H9 (cell line): ENCODE measurements around the gene FNIP2. TPM values are rescaled to one million over a fixed set of nuclear protein-coding genes. Genes with fewer than 3 reads are reported as not detected.

ENCODE experiments used
- DNase-seq: peaks from one replicate; pipeline ENCODE4 v3.0.0-alpha.2; 2017
- H2AFZ ChIP-seq: one replicate; pipeline ENCODE4 v1.6.1; 2013; ENCODE audit warnings: mild to moderate bottlenecking, low read length, control low read depth, moderate library complexity
- H2AK5ac ChIP-seq: 2 replicates; pipeline ENCODE4 v1.6.1; 2013; ENCODE audit warnings: low read length, control low read depth, mixed read lengths; ENCODE audit not compliant: insufficient read length
- H2BK120ac ChIP-seq: one replicate; pipeline ENCODE4 v1.6.1; 2013; ENCODE audit warnings: low read depth, mild to moderate bottlenecking, low read length, control low read depth, inconsistent platforms; ENCODE audit not compliant: poor library complexity, severe bottlenecking
- H2BK12ac ChIP-seq: 2 replicates; pipeline ENCODE4 v1.6.1; 2013; ENCODE audit warnings: low read length, control low read depth, mixed read lengths, low read depth; ENCODE audit not compliant: insufficient read length
- H2BK15ac ChIP-seq: 2 replicates; pipeline ENCODE4 v1.6.1; 2013; ENCODE audit warnings: low read depth, low read length, control low read depth
- H2BK20ac ChIP-seq: one replicate; pipeline ENCODE4 v1.6.1; 2013; ENCODE audit warnings: low read depth, mild to moderate bottlenecking, low read length, control low read depth, inconsistent platforms; ENCODE audit not compliant: poor library complexity, severe bottlenecking
- H2BK5ac ChIP-seq: 2 replicates; pipeline ENCODE4 v1.6.1; 2013; ENCODE audit warnings: low read length, control low read depth, mixed read lengths; ENCODE audit not compliant: insufficient read length
- H3K14ac ChIP-seq: 2 replicates; pipeline ENCODE4 v1.6.1; 2013; ENCODE audit warnings: low read length, control low read depth; ENCODE audit not compliant: insufficient read depth
- H3K18ac ChIP-seq: 2 replicates; pipeline ENCODE4 v1.6.1; 2013; ENCODE audit warnings: low read depth, mild to moderate bottlenecking, mixed read lengths, low read length, control low read depth; ENCODE audit not compliant: insufficient read length
- H3K23ac ChIP-seq: 2 replicates; pipeline ENCODE4 v1.6.1; 2013; ENCODE audit warnings: low read length, control low read depth, mixed read lengths, low read depth; ENCODE audit not compliant: insufficient read length
- H3K23me2 ChIP-seq: 2 replicates; pipeline ENCODE4 v1.6.1; 2013; ENCODE audit warnings: low read depth, mild to moderate bottlenecking, mixed read lengths, low read length, control low read depth; ENCODE audit not compliant: insufficient read length, poor library complexity, severe bottlenecking
- H3K27ac ChIP-seq: 2 replicates; pipeline ENCODE4 v1.5.1; 2013; ENCODE audit warnings: low read length, control low read depth, mixed read lengths, low read depth; ENCODE audit not compliant: insufficient read length
- H3K27me3 ChIP-seq: 2 replicates; pipeline ENCODE4 v1.6.1; 2013; ENCODE audit warnings: low read length, control low read depth, inconsistent platforms; ENCODE audit not compliant: insufficient read depth
- H3K4ac ChIP-seq: 2 replicates; pipeline ENCODE4 v1.6.1; 2013; ENCODE audit warnings: low read depth, mild to moderate bottlenecking, control low read depth, inconsistent platforms, low read length, moderate library complexity
- H3K4me1 ChIP-seq: 2 replicates; pipeline ENCODE4 v1.6.1; 2013; ENCODE audit warnings: low read length, control low read depth, inconsistent platforms; ENCODE audit not compliant: insufficient read depth
- H3K4me2 ChIP-seq: 2 replicates; pipeline ENCODE4 v1.6.1; 2013; ENCODE audit warnings: low read length, control low read depth, mixed read lengths; ENCODE audit not compliant: insufficient read length, insufficient read depth
- H3K56ac ChIP-seq: 2 replicates; pipeline ENCODE4 v1.6.1; 2013; ENCODE audit warnings: low read depth, mild to moderate bottlenecking, mixed read lengths, low read length, control low read depth; ENCODE audit not compliant: insufficient read length
- H3K79me1 ChIP-seq: 2 replicates; pipeline ENCODE4 v1.6.1; 2013; ENCODE audit warnings: low read depth, mild to moderate bottlenecking, moderate library complexity, low read length, control low read depth, inconsistent platforms; ENCODE audit not compliant: insufficient read depth, poor library complexity, severe bottlenecking
- H3K79me2 ChIP-seq: 2 replicates; pipeline ENCODE4 v1.6.1; 2013; ENCODE audit warnings: low read length, control low read depth, inconsistent platforms; ENCODE audit not compliant: insufficient read depth
- H3K9ac ChIP-seq: 2 replicates; pipeline ENCODE4 v1.6.1; 2013; ENCODE audit warnings: low read length, control low read depth, mixed read lengths; ENCODE audit not compliant: insufficient read length; ENCODE audit errors: extremely low read depth
- H3K9me3 ChIP-seq: one replicate; pipeline ENCODE4 v1.6.1; 2013; ENCODE audit warnings: low read depth, low read length, inconsistent platforms; ENCODE audit not compliant: control insufficient read depth
- H3T11ph ChIP-seq: one replicate; pipeline ENCODE4 v1.6.1; 2013; ENCODE audit warnings: mild to moderate bottlenecking, low read length, control low read depth, inconsistent platforms
- H4K20me1 ChIP-seq: one replicate; pipeline ENCODE4 v1.6.1; 2013; ENCODE audit not compliant: control insufficient read depth, insufficient read length, insufficient read depth
- H4K5ac ChIP-seq: 2 replicates; pipeline ENCODE4 v1.6.1; 2013; ENCODE audit warnings: low read depth, mild to moderate bottlenecking, mixed read lengths, low read length, control low read depth; ENCODE audit not compliant: insufficient read length
- H4K8ac ChIP-seq: replicated peaks from 2 replicates; pipeline ENCODE4 v1.6.1; 2013; ENCODE audit warnings: low read length, control low read depth, mixed read lengths, low read depth; ENCODE audit not compliant: insufficient read length
- H4K91ac ChIP-seq: 2 replicates; pipeline ENCODE4 v1.6.1; 2013; ENCODE audit warnings: low read depth, mild to moderate bottlenecking, moderate library complexity, mixed read lengths, low read length, control low read depth; ENCODE audit not compliant: insufficient read length
- H3K27ac Mint-ChIP-seq, 3 experiments: 2 replicates in 2 of 3; 3 replicates in 1 of 3; pipeline ENCODE4 v1.8.0; 2020 to 2021; ENCODE audit warnings: mixed read lengths in 3 of 3, mild to moderate bottlenecking in 1 of 3, moderate library complexity in 1 of 3
- H3K27me3 Mint-ChIP-seq: 2 replicates; pipeline ENCODE4 v1.8.0; 2021; ENCODE audit warnings: low read depth, mild to moderate bottlenecking, moderate library complexity, mixed read lengths
- H3K36me3 Mint-ChIP-seq, 3 experiments: 2 replicates in 2 of 3; 3 replicates in 1 of 3; pipeline ENCODE4 v1.8.0; 2020 to 2021; ENCODE audit warnings: low read depth in 3 of 3, mixed read lengths in 3 of 3; ENCODE audit not compliant: insufficient read depth in 1 of 3
- H3K4me1 Mint-ChIP-seq, 2 experiments: 2 replicates each; pipeline ENCODE4 v1.8.0; 2020; ENCODE audit warnings: mixed read lengths in 2 of 2
- H3K4me3 Mint-ChIP-seq, 2 experiments: 2 replicates in 1 of 2; 3 replicates in 1 of 2; pipeline ENCODE4 v1.8.0; 2020 to 2021; ENCODE audit warnings: mild to moderate bottlenecking in 2 of 2, mixed read lengths in 2 of 2, moderate library complexity in 1 of 2
- H3K9me3 Mint-ChIP-seq, 2 experiments: 2 replicates in 1 of 2; 3 replicates in 1 of 2; pipeline ENCODE4 v1.8.0; 2020; ENCODE audit warnings: mild to moderate bottlenecking in 2 of 2, mixed read lengths in 2 of 2, moderate library complexity in 1 of 2
- WGBS: extraction: QIAGEN DNeasy Blood & Tissue Kit; methylation state at CpG from one replicate; pipeline ENCODE4 v1.1.7; 2013; ENCODE audit warnings: missing lambda C conversion rate, low lambda C conversion rate, mixed read lengths; ENCODE audit not compliant: insufficient read length; ENCODE audit errors: extremely low coverage; 5-methylcytosine and 5-hydroxymethylcytosine counted together
- total RNA-seq: library from RNA; stranded (reverse); gene quantifications from 2 replicates; pipeline ENCODE4 v1.2.1, GENCODE V29; 2021
- TF ChIP-seq, protein P1 (sequence below): fragments of 200-600 bp; sonication (generic); conservative IDR thresholded peaks from 3 replicates; pipeline ENCODE4 v1.8.0; 2021; ENCODE audit warnings: antibody characterized with exemption, mild to moderate bottlenecking

FNIP2 gene
- total RNA-seq, 1 experiment from 2014 or later = 9.6 TPM

DNA sequence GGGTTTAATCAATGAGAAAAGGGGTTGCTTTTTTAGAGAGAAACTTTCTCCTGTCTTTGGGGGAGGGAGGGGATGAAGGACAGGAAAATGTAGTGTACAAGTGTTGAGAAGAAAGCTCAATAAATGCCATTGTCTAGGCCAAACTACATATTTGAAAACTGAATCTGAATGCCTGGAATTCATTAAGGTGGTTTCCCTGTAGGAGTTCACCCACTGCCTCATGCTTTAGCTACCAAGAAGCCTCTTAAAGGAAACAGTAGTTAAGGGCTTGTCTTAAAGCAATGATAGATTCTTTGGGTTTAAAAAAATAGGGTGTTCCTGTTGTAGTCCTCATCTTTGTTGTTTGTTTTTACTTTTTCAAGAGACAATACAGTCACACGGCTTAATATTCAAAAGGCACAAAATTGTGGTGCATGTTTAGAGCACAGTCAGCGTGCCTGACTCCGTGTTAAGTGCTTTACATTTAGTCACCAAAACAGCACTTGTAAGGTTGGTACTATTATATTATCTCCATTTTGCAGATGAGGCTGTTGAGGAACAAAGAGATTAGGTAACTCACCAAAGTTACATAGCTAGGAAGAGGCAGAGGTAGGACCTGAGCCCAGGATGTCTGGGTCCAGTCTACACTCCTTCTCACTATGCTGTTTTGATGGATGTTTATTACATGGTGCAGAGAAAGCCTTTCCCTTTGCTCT, 46.0 kb downstream of the FNIP2 start:
- H3K9me3 Mint-ChIP-seq = no peaks in the 10 kb centered on the region
- Histone ChIP-seq H4K8ac (no peak overlapping the region), H3K79me2 (no peaks in the 10 kb centered on the region), H2BK15ac (no peak overlapping the region), H2BK12ac (no peak overlapping the region), H3K79me1 (no peaks in the 10 kb centered on the region), H4K5ac (no peak overlapping the region), H3K4me2 (no peak overlapping the region), H3K27me3 (no peaks in the 10 kb centered on the region), H3K4ac (no peak overlapping the region; the same call in 1 of the 2 replicates), H3K14ac (no peak overlapping the region), H2AFZ (no peak overlapping the region), H2BK20ac (no peak overlapping the region), H3K27ac (no peak overlapping the region), H4K91ac (no peak overlapping the region), H2AK5ac (no peak overlapping the region), H3K4me1 (peaks cover 2% of the 10 kb centered on the region; the same call in 1 of the 2 replicates), H3K9ac (no peak overlapping the region), H3T11ph (no peak overlapping the region), H2BK5ac (no peak overlapping the region), H3K9me3 (no peaks in the 10 kb centered on the region), H2BK120ac (no peak overlapping the region), H3K23me2 (no peaks in the 10 kb centered on the region), H3K23ac (no peak overlapping the region), H3K18ac (no peak overlapping the region), H4K20me1 (no peaks in the 10 kb centered on the region), H3K56ac (no peak overlapping the region)
- no CpG with 5 or more reads among the region's 3 CpGs for WGBS
- peaks cover 20 to 25% of the 10 kb centered on the region in 2 experiments for H3K4me1 Mint-ChIP-seq
- H3K36me3 Mint-ChIP-seq = no peaks in the 10 kb centered on the region
- DNase-seq = no peak
- H3K27ac Mint-ChIP-seq = no peak overlapping the region
- no peaks in the 10 kb centered on the region for H3K27me3 Mint-ChIP-seq
- TF ChIP-seq, protein P1, sequence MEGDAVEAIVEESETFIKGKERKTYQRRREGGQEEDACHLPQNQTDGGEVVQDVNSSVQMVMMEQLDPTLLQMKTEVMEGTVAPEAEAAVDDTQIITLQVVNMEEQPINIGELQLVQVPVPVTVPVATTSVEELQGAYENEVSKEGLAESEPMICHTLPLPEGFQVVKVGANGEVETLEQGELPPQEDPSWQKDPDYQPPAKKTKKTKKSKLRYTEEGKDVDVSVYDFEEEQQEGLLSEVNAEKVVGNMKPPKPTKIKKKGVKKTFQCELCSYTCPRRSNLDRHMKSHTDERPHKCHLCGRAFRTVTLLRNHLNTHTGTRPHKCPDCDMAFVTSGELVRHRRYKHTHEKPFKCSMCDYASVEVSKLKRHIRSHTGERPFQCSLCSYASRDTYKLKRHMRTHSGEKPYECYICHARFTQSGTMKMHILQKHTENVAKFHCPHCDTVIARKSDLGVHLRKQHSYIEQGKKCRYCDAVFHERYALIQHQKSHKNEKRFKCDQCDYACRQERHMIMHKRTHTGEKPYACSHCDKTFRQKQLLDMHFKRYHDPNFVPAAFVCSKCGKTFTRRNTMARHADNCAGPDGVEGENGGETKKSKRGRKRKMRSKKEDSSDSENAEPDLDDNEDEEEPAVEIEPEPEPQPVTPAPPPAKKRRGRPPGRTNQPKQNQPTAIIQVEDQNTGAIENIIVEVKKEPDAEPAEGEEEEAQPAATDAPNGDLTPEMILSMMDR = no peak
- no peak overlapping the region for H3K4me3 Mint-ChIP-seq
